SK-N-SH treated with all-trans-retinoic acid at 6 μM for 48 hours (cell line): ENCODE measurements around the gene HOXD12.

ENCODE experiments used
- ARNTL ChIP-seq: fragments of 450-650 bp; formaldehyde crosslinking; IDR thresholded peaks from 2 replicates; pipeline ENCODE4 v1.5.0; 2020; ENCODE audit warnings: low read depth, mild to moderate bottlenecking, moderate library complexity, borderline replicate concordance
- BACH2 ChIP-seq: fragments of 250-450 bp; sonication (Bioruptor Pico); IDR thresholded peaks from 2 replicates; pipeline ENCODE4 v1.9.0; 2021; ENCODE audit warnings: mild to moderate bottlenecking, borderline replicate concordance
- GLIS3 ChIP-seq: fragments of 250-450 bp; sonication (Bioruptor Pico); IDR thresholded peaks from 2 replicates; pipeline ENCODE4 v1.5.0; 2020; ENCODE audit warnings: mild to moderate bottlenecking, moderate library complexity
- RARB ChIP-seq: fragments of 250-450 bp; sonication (Bioruptor Pico); IDR thresholded peaks from 2 replicates; pipeline ENCODE4 v1.8.0; 2021; ENCODE audit warnings: mild to moderate bottlenecking, moderate library complexity
- SNAI2 ChIP-seq: fragments of 250-450 bp; sonication (Bioruptor Pico); IDR thresholded peaks from 2 replicates; pipeline ENCODE4 v1.5.0; 2020; ENCODE audit warnings: mild to moderate bottlenecking, moderate library complexity
- TCF4 ChIP-seq: fragments of 250-450 bp; sonication (Bioruptor Pico); IDR thresholded peaks from 2 replicates; pipeline ENCODE4 v1.8.0; 2021; ENCODE audit warnings: mild to moderate bottlenecking, moderate library complexity, borderline replicate concordance
- TSHZ2 ChIP-seq: fragments of 250-450 bp; sonication (Bioruptor Pico); IDR thresholded peaks from 2 replicates; pipeline ENCODE4 v1.5.0; 2020; ENCODE audit warnings: mild to moderate bottlenecking, moderate library complexity
- ZFP3 ChIP-seq: fragments of 250-450 bp; sonication (Bioruptor Pico); IDR thresholded peaks from 2 replicates; pipeline ENCODE4 v1.5.0; 2020; ENCODE audit warnings: mild to moderate bottlenecking, moderate library complexity
- ZFP30 ChIP-seq: fragments of 450-650 bp; formaldehyde crosslinking; IDR thresholded peaks from 2 replicates; pipeline ENCODE4 v1.5.0; 2022; ENCODE audit warnings: mild to moderate bottlenecking, moderate library complexity
- ZNF70 ChIP-seq: fragments of 450-650 bp; formaldehyde crosslinking; IDR thresholded peaks from 2 replicates; pipeline ENCODE4 v1.5.0; 2020; ENCODE audit warnings: mild to moderate bottlenecking, moderate library complexity

DNA sequence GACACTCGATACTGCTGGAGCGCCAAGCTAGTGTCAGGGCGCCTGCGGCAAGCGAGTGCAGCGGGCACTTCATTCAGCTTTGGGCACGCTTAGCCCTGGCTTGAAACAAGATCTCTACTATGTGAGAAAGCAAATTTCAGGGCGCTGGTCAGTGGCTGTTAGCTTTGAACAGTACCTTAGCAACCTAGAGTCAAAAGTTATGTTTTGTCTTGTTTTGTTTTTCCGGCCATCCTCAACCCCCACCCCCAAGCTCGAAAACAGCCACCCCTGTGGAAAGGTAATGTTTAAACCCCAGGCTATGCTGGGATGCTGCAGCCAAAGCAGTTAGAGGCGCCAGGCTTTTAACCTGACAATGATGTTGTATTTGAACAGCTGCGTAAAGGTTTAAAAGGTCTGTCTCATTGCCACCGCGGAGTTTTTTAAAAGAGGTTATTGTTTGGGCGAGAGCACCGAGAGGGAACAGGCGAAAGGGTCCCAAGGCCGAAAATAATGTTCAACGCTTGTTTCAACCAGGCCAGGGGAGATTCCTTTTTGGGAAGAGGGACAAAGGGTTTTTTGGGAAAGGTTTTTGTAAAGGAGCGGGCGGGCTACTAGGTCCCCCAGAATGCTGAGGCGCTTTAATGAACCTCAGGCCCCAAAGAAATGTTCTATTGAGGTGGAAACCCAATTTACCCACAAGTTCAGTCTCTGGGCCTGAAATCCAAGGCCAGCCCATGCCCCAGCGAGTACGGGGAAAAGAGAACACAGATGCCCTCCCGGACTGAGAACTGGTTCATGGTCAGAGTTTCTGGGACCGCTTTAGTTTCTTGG, 14.7 kb downstream of the HOXD12 start:
- TF ChIP-seq RARB (no peak), ZFP3 (CRISPR knock-in tag) (no peak), TCF4 (CRISPR knock-in tag) (no peak), TSHZ2 (CRISPR knock-in tag) (no peak), SNAI2 (CRISPR knock-in tag) (no peak), BACH2 (CRISPR knock-in tag) (no peak), GLIS3 (CRISPR knock-in tag) (no peak), ARNTL (CRISPR knock-in tag) (no peak), ZFP30 (no peak), ZNF70 (CRISPR knock-in tag) (no peak)
